Measurements from ENCODE around the gene RNF126.
A peak's percentile ranks its signal among the peaks of the same experiment; 100 is the strongest.

The RNF126 gene

DNA sequence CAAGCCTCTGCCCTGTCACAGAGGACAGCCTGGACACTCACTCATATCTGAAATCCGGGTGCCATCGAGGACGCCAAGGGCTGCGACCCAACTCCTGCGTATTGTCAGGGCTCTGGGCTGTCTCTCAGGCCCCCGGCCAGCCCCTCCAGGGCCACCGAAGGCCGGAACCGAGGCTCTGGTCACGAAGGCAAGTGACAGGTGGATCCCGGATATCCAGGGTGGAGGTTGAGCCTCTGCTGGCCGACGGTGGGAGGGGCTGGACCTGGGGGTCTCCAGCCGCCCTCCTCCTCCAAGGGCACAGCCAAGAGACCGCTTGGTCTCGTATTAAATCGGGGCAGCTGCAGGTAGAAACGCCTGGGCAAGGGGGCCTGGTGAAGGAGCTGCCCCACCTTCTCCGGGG, 5.4 kb downstream of the RNF126 start:
- Histone ChIP-seq H3K27me3 (ENCODE audit: insufficient read depth, poor library complexity, severe bottlenecking) (no peaks in the 10 kb centered on the region), H3K27ac (replicated peaks) (no peak overlapping the region), H3K4me3 (replicated peaks; ENCODE audit: insufficient read depth, low read length) (no peak overlapping the region)
- no peak for DNase-seq (ENCODE audit: low read depth in 1 of 2, low spot score in 1 of 2)
- no peak for TF ChIP-seq GABPA (IDR thresholded peaks at IDR 0.05; ENCODE audit: low read depth)
- no peak for TF ChIP-seq POLR2AphosphoS5 (IDR thresholded peaks at IDR 0.05; ENCODE audit: low read depth)
- TF ChIP-seq, protein P1, sequence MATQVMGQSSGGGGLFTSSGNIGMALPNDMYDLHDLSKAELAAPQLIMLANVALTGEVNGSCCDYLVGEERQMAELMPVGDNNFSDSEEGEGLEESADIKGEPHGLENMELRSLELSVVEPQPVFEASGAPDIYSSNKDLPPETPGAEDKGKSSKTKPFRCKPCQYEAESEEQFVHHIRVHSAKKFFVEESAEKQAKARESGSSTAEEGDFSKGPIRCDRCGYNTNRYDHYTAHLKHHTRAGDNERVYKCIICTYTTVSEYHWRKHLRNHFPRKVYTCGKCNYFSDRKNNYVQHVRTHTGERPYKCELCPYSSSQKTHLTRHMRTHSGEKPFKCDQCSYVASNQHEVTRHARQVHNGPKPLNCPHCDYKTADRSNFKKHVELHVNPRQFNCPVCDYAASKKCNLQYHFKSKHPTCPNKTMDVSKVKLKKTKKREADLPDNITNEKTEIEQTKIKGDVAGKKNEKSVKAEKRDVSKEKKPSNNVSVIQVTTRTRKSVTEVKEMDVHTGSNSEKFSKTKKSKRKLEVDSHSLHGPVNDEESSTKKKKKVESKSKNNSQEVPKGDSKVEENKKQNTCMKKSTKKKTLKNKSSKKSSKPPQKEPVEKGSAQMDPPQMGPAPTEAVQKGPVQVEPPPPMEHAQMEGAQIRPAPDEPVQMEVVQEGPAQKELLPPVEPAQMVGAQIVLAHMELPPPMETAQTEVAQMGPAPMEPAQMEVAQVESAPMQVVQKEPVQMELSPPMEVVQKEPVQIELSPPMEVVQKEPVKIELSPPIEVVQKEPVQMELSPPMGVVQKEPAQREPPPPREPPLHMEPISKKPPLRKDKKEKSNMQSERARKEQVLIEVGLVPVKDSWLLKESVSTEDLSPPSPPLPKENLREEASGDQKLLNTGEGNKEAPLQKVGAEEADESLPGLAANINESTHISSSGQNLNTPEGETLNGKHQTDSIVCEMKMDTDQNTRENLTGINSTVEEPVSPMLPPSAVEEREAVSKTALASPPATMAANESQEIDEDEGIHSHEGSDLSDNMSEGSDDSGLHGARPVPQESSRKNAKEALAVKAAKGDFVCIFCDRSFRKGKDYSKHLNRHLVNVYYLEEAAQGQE (IDR thresholded peaks at IDR 0.05; ENCODE audit: insufficient replicate concordance, low read depth), result no peak
- no peak for TF ChIP-seq SPI1 (IDR thresholded peaks at IDR 0.05; ENCODE audit: borderline replicate concordance, low read depth)
- TF ChIP-seq, protein P2, sequence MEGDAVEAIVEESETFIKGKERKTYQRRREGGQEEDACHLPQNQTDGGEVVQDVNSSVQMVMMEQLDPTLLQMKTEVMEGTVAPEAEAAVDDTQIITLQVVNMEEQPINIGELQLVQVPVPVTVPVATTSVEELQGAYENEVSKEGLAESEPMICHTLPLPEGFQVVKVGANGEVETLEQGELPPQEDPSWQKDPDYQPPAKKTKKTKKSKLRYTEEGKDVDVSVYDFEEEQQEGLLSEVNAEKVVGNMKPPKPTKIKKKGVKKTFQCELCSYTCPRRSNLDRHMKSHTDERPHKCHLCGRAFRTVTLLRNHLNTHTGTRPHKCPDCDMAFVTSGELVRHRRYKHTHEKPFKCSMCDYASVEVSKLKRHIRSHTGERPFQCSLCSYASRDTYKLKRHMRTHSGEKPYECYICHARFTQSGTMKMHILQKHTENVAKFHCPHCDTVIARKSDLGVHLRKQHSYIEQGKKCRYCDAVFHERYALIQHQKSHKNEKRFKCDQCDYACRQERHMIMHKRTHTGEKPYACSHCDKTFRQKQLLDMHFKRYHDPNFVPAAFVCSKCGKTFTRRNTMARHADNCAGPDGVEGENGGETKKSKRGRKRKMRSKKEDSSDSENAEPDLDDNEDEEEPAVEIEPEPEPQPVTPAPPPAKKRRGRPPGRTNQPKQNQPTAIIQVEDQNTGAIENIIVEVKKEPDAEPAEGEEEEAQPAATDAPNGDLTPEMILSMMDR (IDR thresholded peaks at IDR 0.05; ENCODE audit: insufficient read depth, low read length), result no peak

DNA sequence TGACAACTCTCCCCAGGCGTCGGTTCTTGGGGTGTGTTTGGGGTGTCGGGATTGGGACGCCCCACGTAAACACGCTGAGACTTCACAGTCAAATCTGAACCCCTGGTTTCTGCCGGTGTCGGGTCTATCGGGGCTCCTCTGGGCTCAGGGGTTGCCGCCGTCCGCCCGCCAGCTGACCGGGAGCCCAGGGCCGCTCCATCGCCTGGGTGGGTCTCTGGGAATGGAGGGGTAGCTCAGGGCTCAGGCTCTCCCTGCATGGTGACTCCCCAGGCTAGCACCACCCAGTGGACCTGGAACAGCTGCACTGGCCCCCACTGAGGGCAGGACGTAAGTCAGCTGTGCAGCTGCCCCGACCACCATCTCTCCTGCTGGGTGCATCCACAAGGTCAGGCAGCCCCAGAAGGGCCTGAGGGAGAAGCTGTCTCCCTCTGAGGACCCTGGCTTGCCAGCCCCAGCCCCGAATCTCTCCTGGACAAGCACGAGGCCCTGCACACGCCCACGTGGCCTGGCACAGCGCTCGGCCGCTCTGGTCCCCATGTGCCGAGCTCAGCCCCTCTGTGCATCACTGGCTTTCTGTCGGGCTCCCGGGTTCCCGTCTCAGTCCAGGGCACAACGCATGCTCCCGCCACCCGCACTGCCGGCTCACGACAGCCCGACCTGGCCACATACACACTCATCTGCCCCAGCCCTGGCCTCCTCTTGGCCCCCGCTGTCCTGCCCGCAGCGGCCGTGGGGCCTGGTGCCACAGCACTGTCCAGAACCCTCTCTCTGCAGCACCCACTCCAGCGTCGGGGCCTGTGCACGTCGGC, 6.1 kb downstream of the RNF126 start:
- H3K27ac ChIP-seq (replicated peaks), result no peak overlapping the region
- no peak for DNase-seq (ENCODE audit: low read depth in 1 of 2, low spot score in 1 of 2)
- H3K4me3 ChIP-seq (replicated peaks; ENCODE audit: insufficient read depth, low read length), result no peak overlapping the region
- TF ChIP-seq, protein P2 (IDR thresholded peaks at IDR 0.05; ENCODE audit: insufficient read depth, low read length), result no peak
- TF ChIP-seq POLR2AphosphoS5 (IDR thresholded peaks at IDR 0.05; ENCODE audit: low read depth), result 0 out of 2 replicates have a peak, but pooled peaks have one; percentile 16
- TF ChIP-seq SPI1 (IDR thresholded peaks at IDR 0.05; ENCODE audit: borderline replicate concordance, low read depth), result no peak
- H3K27me3 ChIP-seq (ENCODE audit: insufficient read depth, poor library complexity, severe bottlenecking), result no peaks in the 10 kb centered on the region

DNA sequence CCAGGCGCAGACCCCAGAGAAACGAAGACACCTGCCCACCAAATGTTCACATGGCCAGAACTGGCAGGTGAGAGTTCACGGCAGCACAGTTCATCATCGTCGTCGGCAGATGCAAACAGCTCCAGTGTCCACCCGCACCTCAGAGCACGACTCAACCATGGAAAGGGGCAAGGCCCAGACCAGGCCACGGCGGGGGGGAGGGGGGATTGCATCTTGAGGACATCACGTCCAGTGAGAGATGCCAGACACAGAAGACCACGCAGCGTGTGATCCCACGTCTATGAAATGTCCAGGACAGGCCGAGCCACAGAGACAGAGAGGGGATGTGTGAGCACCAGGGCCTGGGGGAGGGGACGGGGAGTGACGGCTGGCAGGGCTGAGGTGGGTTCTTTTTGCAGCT, 7.3 kb downstream of the RNF126 start:
- H3K27ac ChIP-seq (replicated peaks), result no peak overlapping the region
- DNase-seq (ENCODE audit: low read depth in 1 of 2, low spot score in 1 of 2), result no peak
- no peak overlapping the region for H3K4me3 ChIP-seq (replicated peaks; ENCODE audit: insufficient read depth, low read length)
- TF ChIP-seq GABPA (IDR thresholded peaks at IDR 0.05; ENCODE audit: low read depth) (no peak), SPI1 (IDR thresholded peaks at IDR 0.05; ENCODE audit: borderline replicate concordance, low read depth) (no peak), POLR2AphosphoS5 (IDR thresholded peaks at IDR 0.05; ENCODE audit: low read depth) (no peak)
- TF ChIP-seq, protein P1 (IDR thresholded peaks at IDR 0.05; ENCODE audit: insufficient replicate concordance, low read depth), result no peak
- TF ChIP-seq, protein P2 (IDR thresholded peaks at IDR 0.05; ENCODE audit: insufficient read depth, low read length), result no peak
- H3K27me3 ChIP-seq (ENCODE audit: insufficient read depth, poor library complexity, severe bottlenecking), result no peaks in the 10 kb centered on the region

All from HL-60 (cell line).